Activated CD8-positive, alpha-beta memory T cell treated with anti-CD3 and anti-CD28 coated beads for 36 hours (primary cell): ENCODE measurements around the gene IRGQ. TPM values are rescaled to one million over a fixed set of nuclear protein-coding genes. Genes with fewer than 3 reads are reported as not detected.
"Not testable (repeated sequence)": the region's sequence is repeated elsewhere in the genome, so short reads cannot be mapped to it uniquely, and the experiment has no call there.

Experiments used
- CTCF ChIA-PET: fragments of 350-600 bp; sonication (Branson Sonifier 250); formaldehyde crosslinking; loops from one replicate; lab custom pipeline; 2021; ENCODE audit warnings: antibody characterized with exemption; lab: Charles Lee
- POLR2A ChIA-PET: fragments of 350-600 bp; sonication (Branson Sonifier 250); formaldehyde crosslinking; loops from one replicate; lab custom pipeline; 2021; ENCODE audit warnings: antibody characterized with exemption; lab: Charles Lee
- total RNA-seq, 2 experiments: library from RNA; stranded (reverse); gene quantifications; one replicate each; pipeline ENCODE4 v1.2.3, GENCODE V29; 2021

The IRGQ gene
- 10 to 100 TPM; 27.7 to 28.1 TPM for total RNA-seq

GRCh38 chr19:43595999-43596841, at the start of gene IRGQ, which contains the start of gene ZNF576:
IRGQ (minus strand) TSS chr19:43596134; CDS start chr19:43595338, 796 bp downstream.
ZNF576 (plus strand) TSS chr19:43596595; CDS start chr19:43597109, 514 bp downstream.
- POLR2A ChIA-PET = interaction anchor here (0.5 to 3.6 kb wide), 9 partner anchors 15 to 185 kb away, joined by 3 to 18 read pairs (median 5); partner anchors contain the start of genes CADM4, PHLDB3, PINLYP and XRCC1

GRCh38 chr19:43644181-43644580, 48.2 kb upstream of the IRGQ start:
- ChIA-PET POLR2A (interaction anchor here (0.6 kb wide), 1 partner anchor 60 kb away, joined by 4 read pairs; no protein-coding TSS in a partner anchor), CTCF (no interaction called here)

More at GRCh38 chr19:43595999-43596841, at the start of gene IRGQ, which contains the start of gene ZNF576:
- CTCF ChIA-PET = interaction anchor here (0.7 to 4.0 kb wide), 11 partner anchors 13 to 149 kb away, joined by 3 to 22 read pairs (median 5); partner anchors contain the start of gene PHLDB3

GRCh38 chr19:43643326-43643725, 47.4 kb upstream of the IRGQ start:
- ChIA-PET POLR2A (interaction anchor here (0.5 kb wide), 1 partner anchor 163 kb away, joined by 3 read pairs; no protein-coding TSS in a partner anchor), CTCF (no interaction called here)

GRCh38 chr19:43642531-43642930, 46.6 kb upstream of the IRGQ start:
- ChIA-PET POLR2A (interaction anchor here (0.6 kb wide), 1 partner anchor 48 kb away, joined by 3 read pairs; no protein-coding TSS in a partner anchor), CTCF (no interaction called here)

- ChIA-PET CTCF (interaction anchor here (0.6 to 1.1 kb wide), 2 partner anchors 47 to 144 kb away, joined by 3 read pairs; no protein-coding TSS in a partner anchor), POLR2A (no interaction called here)
Observed at GRCh38 chr19:43641333-43641732, 45.4 kb upstream of the IRGQ start.

- CTCF ChIA-PET = no interaction called here
- POLR2A ChIA-PET = no interaction called here
Observed at GRCh38 chr19:43640424-43640757, 44.5 kb upstream of the IRGQ start.

GRCh38 chr19:43639519-43640423, 43.8 kb upstream of the IRGQ start, which contains the start of gene CADM4:
CADM4 (minus strand) TSS chr19:43639850; CDS start chr19:43639790, 60 bp downstream.
- ChIA-PET POLR2A (interaction anchor here (0.6 kb wide), 1 partner anchor 44 kb away, joined by 3 read pairs; the partner anchor contains the start of genes IRGQ and ZNF576), CTCF (no interaction called here)

- ChIA-PET POLR2A (no interaction called here), CTCF (no interaction called here)
Observed at GRCh38 chr19:43638995-43639518, 43.1 kb upstream of the IRGQ start.

- CTCF ChIA-PET = interaction anchor here (0.9 kb wide), 1 partner anchor 9 kb away, joined by 3 read pairs; no protein-coding TSS in a partner anchor
- POLR2A ChIA-PET = no interaction called here
Observed at GRCh38 chr19:43638214-43638994, 42.5 kb upstream of the IRGQ start.

- ChIA-PET POLR2A (no interaction called here), CTCF (interaction anchor here (0.6 kb wide), 1 partner anchor 91 kb away, joined by 3 read pairs; no protein-coding TSS in a partner anchor)
Observed at GRCh38 chr19:43636121-43636683, 40.3 kb upstream of the IRGQ start.

- CTCF ChIA-PET, POLR2A ChIA-PET: not testable (repeated sequence)
Observed at GRCh38 chr19:43635561-43635940, 39.6 kb upstream of the IRGQ start.

GRCh38 chr19:43634872-43635560, 39.1 kb upstream of the IRGQ start:
- POLR2A ChIA-PET = no interaction called here

GRCh38 chr19:43634506-43634871, 38.6 kb upstream of the IRGQ start:
- ChIA-PET CTCF (interaction anchor here (1.1 kb wide), 1 partner anchor 152 kb away, joined by 3 read pairs; no protein-coding TSS in a partner anchor), POLR2A (no interaction called here)

More at GRCh38 chr19:43634872-43635560, 39.1 kb upstream of the IRGQ start:
- CTCF ChIA-PET = no interaction called here

GRCh38 chr19:43634068-43634467, 38.1 kb upstream of the IRGQ start:
- ChIA-PET POLR2A (no interaction called here), CTCF (interaction anchor here (1.1 kb wide), 1 partner anchor 152 kb away, joined by 3 read pairs; no protein-coding TSS in a partner anchor)

- POLR2A ChIA-PET = no interaction called here
- CTCF ChIA-PET = interaction anchor here (1.1 kb wide), 1 partner anchor 151 kb away, joined by 3 read pairs; no protein-coding TSS in a partner anchor
Observed at GRCh38 chr19:43633520-43633919, 37.6 kb upstream of the IRGQ start.

GRCh38 chr19:43631491-43631890, 35.6 kb upstream of the IRGQ start:
- CTCF ChIA-PET = no interaction called here
- POLR2A ChIA-PET = no interaction called here
